WERI-Rb-1 (cell line): Measurements from ENCODE around the gene BAIAP2L2.
"Not testable (repeated sequence)": the region's sequence is repeated elsewhere in the genome, so short reads cannot be mapped to it uniquely, and the experiment has no call there.

ENCODE experiments used
- DNase-seq: peaks from one replicate; pipeline ENCODE4 v3.0.0-alpha.2; 2020
- H3K27ac ChIP-seq: fragments of 250-450 bp; sonication (Bioruptor Pico); 2 replicates; pipeline ENCODE4 v1.5.1; 2020; ENCODE audit warnings: mild to moderate bottlenecking, moderate library complexity
- H3K27me3 ChIP-seq: fragments of 250-450 bp; sonication (Bioruptor Pico); 2 replicates; pipeline ENCODE4 v1.5.1; 2021; ENCODE audit warnings: mild to moderate bottlenecking, low read depth, moderate library complexity; ENCODE audit not compliant: insufficient read depth, severe bottlenecking
- H3K36me3 ChIP-seq: fragments of 250-450 bp; sonication (Bioruptor Pico); 2 replicates; pipeline ENCODE4 v1.5.1; 2020; ENCODE audit warnings: mild to moderate bottlenecking, moderate library complexity
- H3K4me3 ChIP-seq: 2 replicates; pipeline ENCODE4 v1.5.1; 2011; ENCODE audit warnings: low read depth, mild to moderate bottlenecking, control low read depth, low read length
- H3K9me3 ChIP-seq: fragments of 250-450 bp; sonication (Bioruptor Pico); 2 replicates; pipeline ENCODE4 v1.5.1; 2021; ENCODE audit warnings: mild to moderate bottlenecking, moderate library complexity; ENCODE audit not compliant: severe bottlenecking
- CTCF ChIP-seq: IDR thresholded peaks from 2 replicates; pipeline ENCODE4 v1.5.1; 2011; ENCODE audit warnings: low read depth, mild to moderate bottlenecking, control low read depth, inconsistent platforms, low read length

Gene BAIAP2L2

GRCh38 chr22:38038426-38038825, 72.1 kb downstream of the BAIAP2L2 start:
- Histone ChIP-seq H3K4me3 (no peak overlapping the region), H3K27ac (no peak overlapping the region), H3K36me3 (no peaks in the 10 kb centered on the region), H3K27me3 (no peaks in the 10 kb centered on the region), H3K9me3 (no peaks in the 10 kb centered on the region)
- no peak for DNase-seq
- no peak for TF ChIP-seq CTCF

- not testable (repeated sequence) for H3K9me3 ChIP-seq, H3K27ac ChIP-seq, H3K27me3 ChIP-seq, H3K4me3 ChIP-seq, H3K36me3 ChIP-seq, DNase-seq
Measured at GRCh38 chr22:38037367-38038150, 72.9 kb downstream of the BAIAP2L2 start.

- no peaks in the 10 kb centered on the region for H3K27me3 ChIP-seq
- TF ChIP-seq CTCF: no peak
- H3K9me3 ChIP-seq: no peaks in the 10 kb centered on the region
- H3K4me3 ChIP-seq: no peak overlapping the region
- no peak overlapping the region for H3K27ac ChIP-seq
- H3K36me3 ChIP-seq: no peaks in the 10 kb centered on the region
- no peak for DNase-seq
Measured at GRCh38 chr22:38036392-38037062, 74.0 kb downstream of the BAIAP2L2 start.

DNA sequence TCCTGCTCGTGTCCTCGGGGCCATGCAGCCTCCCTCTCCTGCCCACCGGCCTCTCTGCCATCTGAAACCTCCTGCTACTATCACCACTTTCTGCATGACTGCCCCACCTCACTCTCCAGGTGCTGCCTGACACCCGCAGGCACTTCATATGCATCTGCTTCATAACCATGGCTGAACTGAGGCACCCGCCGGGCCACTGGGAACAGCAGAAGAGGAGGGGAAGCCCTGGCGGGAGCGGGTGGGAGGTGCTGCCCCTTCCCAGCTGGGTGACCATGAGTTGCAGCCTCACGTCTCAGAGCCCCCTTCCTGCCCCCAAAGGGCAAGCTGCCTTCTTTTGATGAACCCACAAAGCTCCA, 75.0 kb downstream of the BAIAP2L2 start:
- no peaks in the 10 kb centered on the region for H3K9me3 ChIP-seq
- no peak overlapping the region for H3K27ac ChIP-seq
- TF ChIP-seq CTCF: no peak
- no peak overlapping the region for H3K4me3 ChIP-seq
- H3K27me3 ChIP-seq: no peaks in the 10 kb centered on the region
- no peaks in the 10 kb centered on the region for H3K36me3 ChIP-seq
- no peak for DNase-seq
